Ovary (tissue), 9 donors: ENCODE results near the gene KCND2. TPM values are rescaled to one million over a fixed set of nuclear protein-coding genes. Genes with fewer than 3 reads are reported as not detected.

Experiments used
- DNase-seq, 5 donors: peaks; one replicate each; pipeline ENCODE4 v3.0.0-alpha.2; 2019 to 2020
- H3K27ac ChIP-seq, 2 donors: fragments of 200-600 bp; one replicate each; pipeline versions ENCODE4 v1.5.1 to v1.8.0; 2019 to 2022
- H3K27me3 ChIP-seq: fragments of 200-600 bp; one replicate; pipeline ENCODE4 v1.8.0; 2022
- H3K36me3 ChIP-seq: fragments of 200-600 bp; sonication (generic); one replicate; pipeline ENCODE4 v1.5.1; 2019
- H3K4me1 ChIP-seq: one replicate; pipeline ENCODE4 v1.8.1; 2013; ENCODE audit warnings: mild to moderate bottlenecking, moderate library complexity; ENCODE audit not compliant: insufficient read depth
- H3K4me3 ChIP-seq: fragments of 200-600 bp; sonication (generic); one replicate; pipeline ENCODE4 v1.5.1; 2017
- H3K9me3 ChIP-seq, 2 donors: fragments of 200-600 bp in 1 of 2; sonication (generic) in 1 of 2; one replicate each; pipeline versions ENCODE4 v1.5.1 to v1.8.1; 2013 to 2019; ENCODE audit warnings: mild to moderate bottlenecking in 1 of 2, moderate library complexity in 1 of 2
- EP300 ChIP-seq: sonication (generic); formaldehyde crosslinking; IDR thresholded peaks from one replicate; pipeline ENCODE4 v1.6.1; 2017; ENCODE audit warnings: antibody characterized with exemption
- POLR2A ChIP-seq: fragments of 450-650 bp; IDR thresholded peaks from one replicate; pipeline ENCODE4 v1.6.1; 2017; ENCODE audit warnings: antibody characterized with exemption, mild to moderate bottlenecking, moderate library complexity
- WGBS, 3 donors: extraction: QIAGEN DNeasy Blood & Tissue Kit in 1 of 3; methylation state at CpG; one replicate each; pipeline versions ENCODE4 v1.1.5 to v1.1.7; 2013 to 2017; 5-methylcytosine and 5-hydroxymethylcytosine counted together
- intact Hi-C, 4 donors: fragments of 100-400 bp; cut with DNase I; formaldehyde crosslinking; loops; one replicate each; pipeline versions ENCODE4 v1.11.0 to v1.15.1; 2022 to 2023
- polyA plus RNA-seq, 2 donors: library from polyadenylated mRNA; stranded (reverse); fragments of 200-250 nt in 1 of 2; fragments of 350-450 nt in 1 of 2; fragmentation: Illumina TruSeq in 1 of 2; extraction: RNeasy Lipid Tissue Mini Kit (QIAGEN cat#74804) in 1 of 2; gene quantifications; one replicate each; pipeline ENCODE4 v1.2.3, GENCODE V29; 2013 to 2014
- total RNA-seq, 7 donors: library from RNA; depleted of rRNA in 2 of 7; stranded (reverse); fragments of >200 nt in 2 of 7; fragmentation: NEBNext Ultra II Directional in 3 of 7; extraction: Animal tissue kit (Norgen Biotek cat#: 25700) in 3 of 7; gene quantifications; one replicate each; pipeline versions ENCODE4 v1.1.0 to v1.2.4, GENCODE V29; 2016 to 2023
- TF ChIP-seq, protein P1 (sequence below), 3 donors: fragments of 450-650 bp in 2 of 3; fragments of 200-600 bp in 1 of 3; IDR thresholded peaks; one replicate each; pipeline versions ENCODE4 v1.5.1 to v1.8.0; 2016 to 2022; ENCODE audit warnings: antibody characterized with exemption in 3 of 3, mild to moderate bottlenecking in 1 of 3
- donor health status: DM: no; HTN: no; CAD: no; lungs with moderate emphysema.
- donor health status: DM: no; HTN: no; CAD: no.
- donor health status: Bipolar disorder and iron deficiency.
- donor health status: DM: yes; HTN: yes; CAD: no.
- donor health status: DM: no; HTN: no; CAD: no.
- donor health status: DM: yes; HTN: yes; CAD: no.

Gene KCND2
- total and polyA plus RNA-seq, 9 donors, result 3.2 to 14.5 (median 5.4) TPM

DNA sequence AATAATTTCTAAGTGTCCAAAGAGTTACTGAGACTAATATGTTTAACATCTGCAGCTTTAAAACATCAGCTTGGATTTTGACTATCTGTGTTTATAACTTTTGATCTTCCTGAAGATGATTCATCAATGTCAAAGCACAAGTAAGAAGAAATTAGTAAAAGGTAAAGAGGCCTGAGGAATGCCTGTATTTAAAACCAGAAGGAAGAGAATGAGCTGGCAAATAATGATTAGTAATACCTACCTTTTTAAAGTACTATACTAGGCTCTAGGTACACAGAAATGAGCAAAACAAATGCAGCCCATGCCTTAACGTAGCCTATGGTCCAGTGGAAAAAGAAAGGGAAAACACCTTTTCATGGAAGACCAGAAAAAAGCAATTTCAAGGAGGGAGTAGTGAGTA is 158.0 kb downstream of the KCND2 start:
- Histone ChIP-seq H3K27me3 (no peaks in the 10 kb centered on the region), H3K4me1 (no peaks in the 10 kb centered on the region), H3K4me3 (no peak overlapping the region), H3K27ac (no peak overlapping the region), H3K9me3 (no peaks in the 10 kb centered on the region), H3K36me3 (no peaks in the 10 kb centered on the region)
- 78 to 88% (median 82%) methylated on average over 1 of the region's 1 CpG for WGBS, 3 donors
- TF ChIP-seq POLR2A, result no peak
- TF ChIP-seq EP300, result no peak
- TF ChIP-seq, protein P1, sequence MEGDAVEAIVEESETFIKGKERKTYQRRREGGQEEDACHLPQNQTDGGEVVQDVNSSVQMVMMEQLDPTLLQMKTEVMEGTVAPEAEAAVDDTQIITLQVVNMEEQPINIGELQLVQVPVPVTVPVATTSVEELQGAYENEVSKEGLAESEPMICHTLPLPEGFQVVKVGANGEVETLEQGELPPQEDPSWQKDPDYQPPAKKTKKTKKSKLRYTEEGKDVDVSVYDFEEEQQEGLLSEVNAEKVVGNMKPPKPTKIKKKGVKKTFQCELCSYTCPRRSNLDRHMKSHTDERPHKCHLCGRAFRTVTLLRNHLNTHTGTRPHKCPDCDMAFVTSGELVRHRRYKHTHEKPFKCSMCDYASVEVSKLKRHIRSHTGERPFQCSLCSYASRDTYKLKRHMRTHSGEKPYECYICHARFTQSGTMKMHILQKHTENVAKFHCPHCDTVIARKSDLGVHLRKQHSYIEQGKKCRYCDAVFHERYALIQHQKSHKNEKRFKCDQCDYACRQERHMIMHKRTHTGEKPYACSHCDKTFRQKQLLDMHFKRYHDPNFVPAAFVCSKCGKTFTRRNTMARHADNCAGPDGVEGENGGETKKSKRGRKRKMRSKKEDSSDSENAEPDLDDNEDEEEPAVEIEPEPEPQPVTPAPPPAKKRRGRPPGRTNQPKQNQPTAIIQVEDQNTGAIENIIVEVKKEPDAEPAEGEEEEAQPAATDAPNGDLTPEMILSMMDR (IDR thresholded peaks at IDR 0.05), result no peak
- no peak for DNase-seq
- intact Hi-C loops, result no loop called here

GRCh38 chr7:120436487-120437060 is 163.6 kb downstream of the KCND2 start:
- intact Hi-C loops, result no loop called here
- Histone ChIP-seq H3K4me1 (no peaks in the 10 kb centered on the region), H3K4me3 (no peak overlapping the region), H3K36me3 (no peaks in the 10 kb centered on the region), H3K27ac (no peak overlapping the region), H3K9me3 (no peaks in the 10 kb centered on the region), H3K27me3 (no peaks in the 10 kb centered on the region)
- no peak for DNase-seq
- TF ChIP-seq POLR2A (no peak), EP300 (no peak)
- TF ChIP-seq, protein P1 (IDR thresholded peaks at IDR 0.05), result no peak
- WGBS, 3 donors, result 91 to 96% (median 94%) methylated on average over 1 of the region's 1 CpG

- no peak for DNase-seq
- Histone ChIP-seq H3K4me3 (no peak overlapping the region), H3K9me3 (no peaks in the 10 kb centered on the region), H3K27ac (no peak overlapping the region), H3K4me1 (no peaks in the 10 kb centered on the region), H3K36me3 (no peaks in the 10 kb centered on the region), H3K27me3 (no peaks in the 10 kb centered on the region)
- WGBS, 3 donors, result 21 to 28% (median 28%) methylated on average over 1 of the region's 1 CpG
- intact Hi-C loops, result no loop called here
- TF ChIP-seq EP300, result no peak
- TF ChIP-seq POLR2A, result no peak
- TF ChIP-seq, protein P1 (IDR thresholded peaks at IDR 0.05), result no peak
Measured at GRCh38 chr7:120441850-120442249, 168.9 kb downstream of the KCND2 start.

DNA sequence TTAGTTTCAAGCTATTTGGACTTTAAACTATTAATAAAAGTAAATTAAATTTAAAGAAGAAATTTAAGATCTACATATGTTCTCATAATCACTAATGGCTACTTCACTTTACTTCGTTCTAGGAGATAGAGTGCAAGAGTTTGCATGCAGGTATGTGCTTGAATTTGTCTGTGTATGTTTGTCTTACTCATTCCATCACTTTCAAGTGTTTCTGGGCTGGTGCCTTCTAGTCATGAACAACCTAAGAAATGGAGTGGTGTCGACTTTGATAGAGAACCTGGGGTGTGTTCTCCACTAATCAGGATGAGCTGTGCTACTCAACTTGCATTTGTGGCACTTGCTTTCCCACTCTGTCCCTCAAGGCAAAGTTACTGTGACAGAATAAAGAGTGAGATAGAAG is 169.9 kb downstream of the KCND2 start:
- Histone ChIP-seq H3K9me3 (no peaks in the 10 kb centered on the region), H3K4me1 (no peaks in the 10 kb centered on the region), H3K36me3 (no peaks in the 10 kb centered on the region), H3K4me3 (no peak overlapping the region), H3K27me3 (no peaks in the 10 kb centered on the region), H3K27ac (no peak overlapping the region)
- intact Hi-C loops, result no loop called here
- WGBS, 3 donors, result 89 to 94% (median 93%) methylated on average over 2 of the region's 2 CpGs
- no peak for DNase-seq
- no peak for TF ChIP-seq EP300
- TF ChIP-seq, protein P1 (IDR thresholded peaks at IDR 0.05), result no peak
- TF ChIP-seq POLR2A, result no peak
